Cardiac muscle cell (in vitro differentiated cells and primary cell): ENCODE results near the gene LIN52. TPM values are rescaled to one million over a fixed set of nuclear protein-coding genes. Genes with fewer than 3 reads are reported as not detected.
"Not testable (repeated sequence)": the region's sequence is repeated elsewhere in the genome, so short reads cannot be mapped to it uniquely, and the experiment has no call there.

Source experiments
- DNase-seq, 2 donors: peaks; one replicate each; pipeline versions ENCODE4 v3.0.0 to v3.0.0-alpha.2; 2010 to 2017; ENCODE audit warnings: low read depth in 1 of 2, low spot score in 1 of 2
- H3K27ac ChIP-seq: fragments of 200-600 bp; sonication (generic); 2 replicates; pipeline ENCODE4 v1.5.1; 2016
- H3K27me3 ChIP-seq: fragments of 200-600 bp; sonication (generic); 2 replicates; pipeline ENCODE4 v1.6.0; 2016; ENCODE audit warnings: control low read depth
- H3K36me3 ChIP-seq: fragments of 200-600 bp; sonication (generic); 2 replicates; pipeline ENCODE4 v1.5.1; 2016; ENCODE audit warnings: control low read depth
- H3K4me1 ChIP-seq: fragments of 200-600 bp; sonication (generic); 2 replicates; pipeline ENCODE4 v1.8.1; 2017; ENCODE audit warnings: low read depth, mild to moderate bottlenecking, mixed run types
- H3K4me3 ChIP-seq: fragments of 200-600 bp; sonication (generic); 2 replicates; pipeline ENCODE4 v1.5.1; 2016; ENCODE audit warnings: mild to moderate bottlenecking
- H3K9me3 ChIP-seq: fragments of 200-600 bp; sonication (generic); 2 replicates; pipeline ENCODE4 v1.5.1; 2017; ENCODE audit warnings: low read depth, mild to moderate bottlenecking, control low read depth
- polyA plus RNA-seq: library from polyadenylated mRNA; unstranded; fragments of >200 nt; fragmentation: Nextera tagmentation; extraction: Ambion mirVana; gene quantifications from 2 replicates; pipeline ENCODE4 v1.2.1, GENCODE V29; 2016
- total RNA-seq: library from RNA; depleted of rRNA; stranded (reverse); fragments of >200 nt; gene quantifications from 2 replicates; pipeline ENCODE4 v1.2.3, GENCODE V29; 2016
- TF ChIP-seq, protein P1 (sequence below): IDR thresholded peaks from 2 replicates; pipeline ENCODE4 v1.5.1; 2012; ENCODE audit warnings: low read depth, mild to moderate bottlenecking, low read length

LIN52 gene
- total and polyA plus RNA-seq, 2 experiments from 2014 or later = 8.1 to 12.6 TPM

DNA sequence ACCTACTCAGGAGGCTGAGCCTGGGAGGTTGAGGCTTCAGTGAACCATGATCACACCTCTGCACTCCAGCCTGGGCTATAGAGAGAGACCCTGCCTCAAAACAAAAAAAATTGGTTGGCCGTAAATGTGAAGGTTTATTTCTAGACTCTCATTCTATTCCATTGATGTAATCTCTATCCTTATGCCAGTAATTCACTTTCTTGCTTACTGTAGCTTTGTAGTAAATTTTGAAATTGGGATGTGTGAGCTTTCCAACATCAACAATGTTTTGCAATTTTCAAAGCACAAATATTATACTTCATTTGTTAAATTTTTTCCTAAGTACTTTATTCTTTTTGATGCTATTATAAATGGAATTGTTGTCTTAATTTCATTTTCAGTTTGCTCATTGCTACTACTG is 24.6 kb downstream of the LIN52 start:
- TF ChIP-seq, protein P1, sequence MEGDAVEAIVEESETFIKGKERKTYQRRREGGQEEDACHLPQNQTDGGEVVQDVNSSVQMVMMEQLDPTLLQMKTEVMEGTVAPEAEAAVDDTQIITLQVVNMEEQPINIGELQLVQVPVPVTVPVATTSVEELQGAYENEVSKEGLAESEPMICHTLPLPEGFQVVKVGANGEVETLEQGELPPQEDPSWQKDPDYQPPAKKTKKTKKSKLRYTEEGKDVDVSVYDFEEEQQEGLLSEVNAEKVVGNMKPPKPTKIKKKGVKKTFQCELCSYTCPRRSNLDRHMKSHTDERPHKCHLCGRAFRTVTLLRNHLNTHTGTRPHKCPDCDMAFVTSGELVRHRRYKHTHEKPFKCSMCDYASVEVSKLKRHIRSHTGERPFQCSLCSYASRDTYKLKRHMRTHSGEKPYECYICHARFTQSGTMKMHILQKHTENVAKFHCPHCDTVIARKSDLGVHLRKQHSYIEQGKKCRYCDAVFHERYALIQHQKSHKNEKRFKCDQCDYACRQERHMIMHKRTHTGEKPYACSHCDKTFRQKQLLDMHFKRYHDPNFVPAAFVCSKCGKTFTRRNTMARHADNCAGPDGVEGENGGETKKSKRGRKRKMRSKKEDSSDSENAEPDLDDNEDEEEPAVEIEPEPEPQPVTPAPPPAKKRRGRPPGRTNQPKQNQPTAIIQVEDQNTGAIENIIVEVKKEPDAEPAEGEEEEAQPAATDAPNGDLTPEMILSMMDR = no peak
- no peak overlapping the region for H3K4me3 ChIP-seq
- no peak for DNase-seq
- H3K36me3 ChIP-seq = no peaks in the 10 kb centered on the region
- H3K4me1 ChIP-seq = no peaks in the 10 kb centered on the region
- no peaks in the 10 kb centered on the region for H3K27me3 ChIP-seq
- no peaks in the 10 kb centered on the region for H3K9me3 ChIP-seq
- H3K27ac ChIP-seq = no peak overlapping the region

GRCh38 chr14:74111395-74112216 is 26.9 kb downstream of the LIN52 start:
- H3K27ac ChIP-seq, H3K36me3 ChIP-seq: not testable (repeated sequence)
- DNase-seq = peak; percentile 70 to 77

GRCh38 chr14:74125487-74125886 is 40.7 kb downstream of the LIN52 start:
- H3K4me1 ChIP-seq, H3K36me3 ChIP-seq, H3K27me3 ChIP-seq, DNase-seq, H3K9me3 ChIP-seq, H3K4me3 ChIP-seq, H3K27ac ChIP-seq: not testable (repeated sequence)

More at GRCh38 chr14:74111395-74112216, 26.9 kb downstream of the LIN52 start:
- H3K27me3 ChIP-seq, H3K9me3 ChIP-seq, H3K4me1 ChIP-seq, H3K4me3 ChIP-seq: not testable (repeated sequence)
- TF ChIP-seq, protein P1 = peak; percentile 56

DNA sequence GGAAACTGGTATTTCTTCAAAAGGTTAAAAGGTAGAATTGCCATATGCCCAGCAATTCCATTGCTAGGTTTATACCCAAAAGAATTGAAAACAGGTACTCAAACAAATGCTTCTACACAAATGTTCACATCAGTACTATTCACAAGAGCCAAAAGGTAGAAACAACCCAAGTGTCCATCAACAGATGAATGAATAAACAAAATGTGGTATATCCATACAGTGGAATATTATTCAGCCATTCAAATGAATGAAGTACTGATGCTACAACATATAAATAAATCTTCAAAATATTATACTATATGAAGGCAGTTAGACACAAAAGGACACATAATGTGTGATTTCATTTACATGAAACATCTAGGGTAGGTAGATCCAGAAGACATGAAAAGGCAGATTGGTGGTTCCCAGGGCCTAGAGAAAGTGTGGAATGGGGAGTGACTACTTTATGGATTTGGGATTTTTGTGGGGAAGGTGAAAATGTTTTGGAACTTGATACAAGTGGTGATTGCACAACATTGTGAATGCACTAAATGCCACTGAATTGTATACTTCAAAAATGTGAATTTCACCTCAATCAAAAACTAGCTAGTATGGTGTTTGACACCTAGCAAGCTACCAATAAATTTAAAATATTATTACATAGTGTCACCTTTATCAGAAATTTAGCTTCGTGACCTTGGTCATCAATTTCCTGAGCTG is 41.7 kb downstream of the LIN52 start:
- H3K36me3 ChIP-seq = no peaks in the 10 kb centered on the region
- H3K27me3 ChIP-seq = no peaks in the 10 kb centered on the region
- no peak overlapping the region for H3K27ac ChIP-seq
- no peaks in the 10 kb centered on the region for H3K4me1 ChIP-seq
- H3K4me3 ChIP-seq = no peak overlapping the region
- no peaks in the 10 kb centered on the region for H3K9me3 ChIP-seq
- no peak for DNase-seq
- TF ChIP-seq, protein P1 = no peak

DNA sequence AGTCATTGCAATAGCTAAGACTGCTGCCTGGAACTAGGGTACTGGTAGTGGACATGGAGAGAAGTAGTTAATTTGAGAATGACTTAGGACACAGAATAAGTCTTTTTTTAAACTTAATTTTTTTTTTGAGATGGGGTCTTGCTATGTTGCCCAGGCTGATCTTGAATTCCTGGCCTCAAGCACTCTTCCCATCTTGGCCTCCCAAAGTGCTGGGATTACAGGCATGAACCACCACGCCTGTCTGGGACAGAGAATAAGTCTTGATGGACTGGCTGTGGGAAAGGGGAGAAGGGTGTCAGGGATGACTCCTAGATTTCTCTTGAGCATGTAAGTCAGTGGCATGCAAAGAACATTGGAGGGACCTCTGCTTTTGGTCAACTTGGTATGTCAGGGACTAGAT is 42.9 kb downstream of the LIN52 start:
- no peak for DNase-seq
- Histone ChIP-seq H3K27ac (no peak overlapping the region), H3K36me3 (no peaks in the 10 kb centered on the region), H3K4me3 (no peak overlapping the region), H3K27me3 (no peaks in the 10 kb centered on the region), H3K9me3 (no peaks in the 10 kb centered on the region), H3K4me1 (no peaks in the 10 kb centered on the region)
- TF ChIP-seq, protein P1 = no peak
